NAMALWA (cell line): ENCODE results near the gene POLA2.
"Not testable (repeated sequence)": the region's sequence is repeated elsewhere in the genome, so short reads cannot be mapped to it uniquely, and the experiment has no call there.

Experiments
- DNase-seq: peaks from one replicate; pipeline ENCODE4 v3.0.0-alpha.2; 2015; ENCODE audit warnings: low spot score

The POLA2 gene, protein sequence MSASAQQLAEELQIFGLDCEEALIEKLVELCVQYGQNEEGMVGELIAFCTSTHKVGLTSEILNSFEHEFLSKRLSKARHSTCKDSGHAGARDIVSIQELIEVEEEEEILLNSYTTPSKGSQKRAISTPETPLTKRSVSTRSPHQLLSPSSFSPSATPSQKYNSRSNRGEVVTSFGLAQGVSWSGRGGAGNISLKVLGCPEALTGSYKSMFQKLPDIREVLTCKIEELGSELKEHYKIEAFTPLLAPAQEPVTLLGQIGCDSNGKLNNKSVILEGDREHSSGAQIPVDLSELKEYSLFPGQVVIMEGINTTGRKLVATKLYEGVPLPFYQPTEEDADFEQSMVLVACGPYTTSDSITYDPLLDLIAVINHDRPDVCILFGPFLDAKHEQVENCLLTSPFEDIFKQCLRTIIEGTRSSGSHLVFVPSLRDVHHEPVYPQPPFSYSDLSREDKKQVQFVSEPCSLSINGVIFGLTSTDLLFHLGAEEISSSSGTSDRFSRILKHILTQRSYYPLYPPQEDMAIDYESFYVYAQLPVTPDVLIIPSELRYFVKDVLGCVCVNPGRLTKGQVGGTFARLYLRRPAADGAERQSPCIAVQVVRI

DNA sequence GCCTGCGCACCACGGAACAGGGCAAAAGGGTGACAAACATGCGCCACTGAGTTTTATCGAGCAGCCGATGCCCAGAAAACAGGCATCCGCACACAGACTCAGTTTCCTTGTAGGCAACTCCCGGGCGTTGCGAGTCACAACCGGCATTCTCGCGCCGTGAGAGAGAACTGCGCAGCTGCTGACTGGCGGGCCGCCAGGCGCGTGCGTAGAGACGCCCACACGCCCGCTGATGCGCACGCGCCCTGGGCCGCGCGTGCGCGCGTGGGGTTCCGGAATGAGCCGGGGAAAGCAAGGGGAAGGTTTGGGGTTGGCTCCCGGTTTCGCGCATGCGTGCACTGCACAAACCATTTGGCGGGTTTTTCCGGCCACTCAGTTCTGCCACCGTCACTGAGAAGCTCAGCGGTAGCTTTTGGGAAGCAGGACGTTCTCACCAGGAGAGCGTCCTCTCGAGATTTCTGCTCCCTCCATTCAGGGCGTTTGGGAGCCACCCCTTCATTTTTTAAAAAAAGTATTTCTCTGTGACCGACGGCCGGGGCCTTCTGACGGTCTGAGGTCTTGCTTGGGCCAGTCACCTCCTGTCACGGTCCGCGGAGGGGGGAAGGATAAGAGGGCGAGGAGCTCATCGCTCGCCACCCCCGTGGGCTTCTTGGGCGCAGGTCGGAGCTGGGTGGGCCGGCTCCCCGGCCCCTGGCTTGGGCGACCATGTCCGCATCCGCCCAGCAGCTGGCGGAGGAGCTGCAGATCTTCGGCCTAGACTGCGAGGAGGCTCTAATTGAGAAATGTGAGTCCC, at the start of gene POLA2:
POLA2 (plus strand) TSS at position 372 of the 790 bp plus-strand sequence; CDS start at position 703, 331 bp downstream.
- peak; percentile 98 for DNase-seq

DNA sequence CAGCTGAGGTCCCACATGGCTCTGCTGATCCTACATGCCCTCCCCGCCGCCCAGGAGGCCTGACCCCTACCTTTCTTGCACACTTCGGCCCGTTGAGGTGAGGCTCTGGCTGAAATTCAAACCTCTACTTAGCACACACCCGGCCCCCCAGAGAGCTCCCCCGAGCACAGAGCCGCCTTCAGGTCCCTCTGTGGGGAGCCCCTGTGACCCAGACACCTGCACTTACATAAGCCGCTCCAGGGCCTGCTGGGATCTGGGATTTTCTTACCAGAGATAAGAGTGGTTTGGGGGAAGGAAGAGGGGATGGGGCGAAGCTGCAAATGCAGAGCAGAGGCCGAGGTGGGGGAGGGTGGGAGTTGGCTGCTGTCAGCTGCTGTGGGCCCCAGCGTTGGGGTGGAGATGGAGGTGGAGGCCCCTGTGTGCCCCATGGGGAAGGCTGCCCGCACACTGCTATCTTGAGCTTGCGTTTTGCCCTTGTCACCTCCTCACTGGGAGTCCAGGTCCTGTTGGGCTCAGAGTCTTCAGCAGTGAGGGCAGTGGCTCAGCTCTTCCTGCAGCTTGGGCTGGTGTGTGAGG, 49.4 kb upstream of the POLA2 start:
- no peak for DNase-seq

DNA sequence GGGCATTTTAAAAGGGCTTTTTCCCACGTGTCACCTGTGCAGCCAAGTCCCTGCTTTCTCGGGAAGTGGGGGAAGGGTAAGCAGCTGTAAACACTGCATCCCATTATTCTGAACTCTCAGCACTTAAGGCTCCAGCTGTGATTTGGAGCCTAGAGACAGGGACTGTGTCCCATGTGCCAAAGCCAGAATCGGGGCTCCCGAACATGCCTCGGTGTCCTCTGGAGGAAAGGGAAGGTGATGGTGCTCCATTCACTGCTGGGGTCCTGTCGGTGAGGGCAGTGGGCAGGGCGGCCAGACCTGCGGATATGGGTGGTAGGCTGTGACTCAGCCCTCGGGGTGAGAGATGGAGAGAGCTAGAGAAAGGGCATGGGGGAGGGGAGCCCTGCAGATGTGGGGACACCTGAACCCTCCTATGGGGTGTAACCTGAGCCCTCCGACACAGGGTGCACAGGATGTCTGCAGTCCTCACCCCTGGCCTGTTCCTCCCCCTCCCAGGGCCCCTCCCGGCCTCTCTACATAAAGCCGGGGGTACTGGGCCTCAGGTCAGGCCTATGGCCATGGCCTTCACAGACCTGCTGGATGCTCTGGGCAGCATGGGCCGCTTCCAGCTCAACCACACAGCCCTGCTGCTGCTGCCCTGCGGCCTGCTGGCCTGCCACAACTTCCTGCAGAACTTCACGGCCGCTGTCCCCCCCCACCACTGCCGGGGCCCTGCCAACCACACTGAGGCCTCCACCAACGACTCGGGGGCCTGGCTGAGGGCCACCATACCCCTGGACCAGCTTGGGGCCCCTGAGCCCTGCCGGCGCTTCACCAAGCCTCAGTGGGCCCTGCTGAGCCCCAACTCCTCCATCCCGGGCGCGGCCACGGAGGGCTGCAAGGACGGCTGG, 48.2 kb upstream of the POLA2 start:
- DNase-seq, result no peak

DNA sequence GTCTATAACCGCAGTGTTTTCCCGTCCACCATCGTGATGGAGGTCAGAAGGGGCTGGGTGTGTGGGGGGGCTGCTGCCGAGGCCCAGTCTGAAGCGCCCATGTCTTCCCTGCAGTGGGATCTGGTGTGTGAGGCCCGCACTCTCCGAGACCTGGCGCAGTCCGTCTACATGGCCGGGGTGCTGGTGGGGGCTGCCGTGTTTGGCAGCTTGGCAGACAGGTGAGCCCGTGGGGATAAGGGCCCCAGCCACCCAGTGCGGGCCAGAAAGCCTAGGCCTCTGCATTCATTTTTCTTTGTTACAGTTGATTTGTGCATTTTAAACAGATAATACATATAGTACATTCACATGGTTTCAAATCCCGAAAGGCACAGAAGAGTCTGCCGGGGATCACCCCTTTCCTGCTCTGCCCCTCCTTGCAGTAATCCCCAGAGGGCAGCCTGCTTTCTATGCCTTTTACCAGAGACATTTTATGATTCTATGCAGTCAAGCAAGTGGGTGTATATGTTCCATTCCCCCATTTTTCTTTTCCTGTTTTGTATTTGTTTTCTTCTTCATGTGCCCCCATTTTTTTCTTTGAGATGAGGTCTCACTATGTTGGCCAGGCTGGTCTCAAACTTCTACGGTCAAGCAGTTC, 47.4 kb upstream of the POLA2 start:
- DNase-seq, result no peak

DNA sequence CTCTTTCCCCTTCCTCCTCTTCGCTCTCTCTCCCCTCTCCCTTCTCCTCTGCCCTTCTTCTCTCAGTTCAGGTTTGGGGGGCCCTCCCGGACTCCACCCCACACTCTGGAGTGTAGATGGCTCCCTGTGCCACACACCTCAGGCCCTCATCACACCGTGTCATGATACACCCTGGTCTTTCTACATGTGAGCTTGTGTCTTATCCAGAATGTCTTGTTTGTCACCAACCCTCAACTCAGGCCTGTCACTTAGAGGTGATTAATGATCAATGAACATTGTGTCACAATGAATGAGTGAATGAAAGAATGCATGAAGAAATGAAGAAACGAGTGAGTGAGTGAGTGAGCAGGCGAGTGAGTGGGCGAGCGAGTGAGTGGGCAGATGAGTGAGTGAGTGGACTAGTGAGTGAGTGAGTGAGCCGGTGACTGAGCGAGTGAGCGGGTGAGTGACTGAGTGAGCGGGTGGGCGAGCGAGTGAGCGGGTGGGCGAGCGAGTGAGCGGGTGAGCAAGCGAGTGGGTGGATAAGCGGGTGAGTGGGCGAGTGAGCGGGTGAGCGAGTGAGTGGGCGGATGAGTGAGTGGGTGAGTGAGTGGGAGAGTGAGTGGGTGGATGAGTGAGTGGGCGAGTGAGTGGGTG, 46.2 kb upstream of the POLA2 start:
- peak; percentile 44 for DNase-seq

DNA sequence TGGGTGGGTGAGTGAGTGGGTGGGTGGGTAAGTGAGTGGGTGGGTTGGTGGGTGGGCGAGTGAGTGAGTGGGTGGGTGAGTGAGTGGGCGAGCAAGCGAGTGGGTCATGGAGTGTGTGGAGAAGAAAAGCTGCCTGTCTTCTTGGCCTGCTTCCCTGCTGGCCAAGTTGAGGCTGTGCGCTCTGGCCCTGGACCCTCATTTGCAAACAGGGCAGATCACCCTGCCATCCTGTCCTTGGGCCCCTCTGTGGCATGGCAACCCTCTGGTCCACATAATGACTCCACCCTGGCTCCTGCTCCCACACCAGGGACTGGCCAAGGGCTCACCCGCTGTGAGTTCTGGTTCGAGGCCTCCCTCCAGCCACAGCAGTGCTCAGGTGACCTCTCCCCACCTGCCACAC, 44.9 kb upstream of the POLA2 start:
- no peak for DNase-seq

DNA sequence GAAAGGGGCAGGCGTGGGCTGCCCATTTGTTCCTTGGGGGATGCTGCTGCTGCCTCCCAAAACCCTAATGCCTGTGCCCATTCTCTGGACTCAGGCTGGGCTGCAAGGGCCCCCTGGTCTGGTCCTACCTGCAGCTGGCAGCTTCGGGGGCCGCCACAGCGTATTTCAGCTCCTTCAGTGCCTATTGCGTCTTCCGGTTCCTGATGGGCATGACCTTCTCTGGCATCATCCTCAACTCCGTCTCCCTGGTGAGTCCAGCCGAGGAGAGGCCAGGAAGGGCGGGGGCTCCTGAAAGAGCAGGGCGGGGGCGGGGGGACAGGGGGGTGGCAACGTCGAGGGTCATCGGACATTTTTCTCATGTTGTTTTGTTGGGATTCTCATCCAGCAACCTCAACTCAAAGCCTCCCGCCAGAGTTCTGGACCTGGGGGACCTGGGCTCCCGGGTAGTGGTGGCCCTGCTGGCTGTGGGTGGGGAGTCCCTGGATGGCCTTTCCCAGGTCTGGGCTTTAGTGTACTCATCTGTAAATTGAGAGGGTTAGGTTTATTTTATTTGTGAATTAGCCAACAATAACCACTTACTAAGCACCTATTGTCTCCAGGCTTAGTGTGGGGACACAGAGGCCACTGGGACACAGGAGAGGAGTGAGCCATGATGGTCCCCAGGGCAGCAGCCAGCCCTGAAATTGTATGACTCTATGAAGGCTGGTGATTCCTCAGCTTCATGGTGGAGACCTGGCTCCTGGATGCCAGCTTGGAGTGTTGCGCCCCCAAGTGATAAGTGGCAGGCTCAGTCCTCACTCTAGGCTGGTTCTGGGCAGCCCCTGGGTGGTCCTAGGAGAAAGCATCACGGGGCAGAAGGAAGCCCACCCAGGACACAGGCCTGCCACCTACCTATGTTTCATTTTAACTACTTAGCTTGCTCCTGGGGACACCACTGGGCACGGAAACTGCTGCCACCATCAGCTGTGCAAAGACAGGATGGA, 44.0 kb upstream of the POLA2 start:
- no peak for DNase-seq

DNA sequence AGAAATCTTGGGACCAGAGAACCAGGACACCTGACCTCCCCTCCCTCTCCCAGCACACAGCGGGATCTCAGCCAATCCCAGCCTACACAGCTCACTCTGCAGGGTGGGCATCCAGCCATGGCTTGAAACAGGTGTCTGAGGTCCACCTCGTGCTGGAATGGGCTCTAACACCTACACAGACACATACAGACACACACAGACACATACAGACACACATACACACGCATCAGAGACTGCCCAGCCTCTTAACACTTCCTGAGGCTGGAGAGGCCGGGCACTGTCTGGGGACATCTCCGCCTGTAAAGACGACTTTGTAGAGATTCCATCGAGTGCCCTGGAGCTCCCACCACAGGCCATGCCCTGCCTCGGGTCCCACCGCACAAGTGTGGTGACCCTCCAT, 43.3 kb upstream of the POLA2 start:
- no peak for DNase-seq

DNA sequence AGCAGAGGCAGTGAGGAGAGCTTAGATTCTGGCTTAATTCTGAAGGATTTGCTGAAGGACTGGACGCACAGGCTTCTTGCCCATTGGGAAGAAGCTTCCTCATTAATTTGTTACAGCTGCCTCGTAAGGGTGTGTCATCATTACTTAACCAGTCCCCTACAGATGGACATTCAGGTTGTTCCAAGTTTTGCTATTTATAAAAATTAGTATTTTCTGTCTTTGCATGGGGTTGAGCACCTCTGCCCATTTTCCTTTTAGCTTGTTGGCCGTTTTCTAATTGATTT, 41.9 kb upstream of the POLA2 start:
- DNase-seq, result no peak

DNA sequence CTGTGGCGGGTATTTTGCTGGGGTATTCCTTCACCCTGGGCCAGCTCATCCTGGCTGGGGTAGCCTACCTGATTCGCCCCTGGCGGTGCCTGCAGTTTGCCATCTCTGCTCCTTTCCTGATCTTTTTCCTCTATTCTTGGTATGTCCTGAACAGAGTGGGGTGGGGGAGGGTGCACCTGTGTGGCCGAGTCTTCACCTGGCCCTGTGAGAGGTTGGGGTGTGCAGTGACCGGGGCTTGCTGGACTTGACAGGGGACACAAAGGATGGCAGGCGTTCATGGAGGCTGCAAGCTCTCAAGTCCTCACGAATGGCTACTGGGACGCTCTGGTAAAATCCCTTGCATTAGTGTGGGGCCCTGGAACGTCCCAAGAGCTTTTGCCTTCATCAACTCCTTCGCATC, 40.7 kb upstream of the POLA2 start:
- no peak for DNase-seq

DNA sequence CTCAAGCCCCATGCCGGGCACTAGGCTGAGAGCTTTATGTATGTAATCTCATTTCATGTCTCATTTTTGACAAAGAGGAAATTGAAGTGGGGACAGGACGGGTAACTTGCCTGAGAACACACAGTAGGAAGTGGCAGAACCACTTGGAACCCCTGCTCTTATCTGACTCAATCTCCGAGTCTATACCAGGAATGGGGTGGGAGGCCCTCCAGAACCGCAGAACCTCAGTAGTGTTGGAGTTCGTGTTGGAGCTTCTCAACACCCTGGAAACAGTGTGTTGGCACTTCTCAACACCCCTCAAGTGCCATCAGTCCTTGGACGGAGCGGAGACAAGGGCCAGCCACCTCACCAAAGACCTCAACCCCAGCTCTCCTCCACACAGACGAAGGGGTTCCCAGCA, 38.8 kb upstream of the POLA2 start:
- no peak for DNase-seq

DNA sequence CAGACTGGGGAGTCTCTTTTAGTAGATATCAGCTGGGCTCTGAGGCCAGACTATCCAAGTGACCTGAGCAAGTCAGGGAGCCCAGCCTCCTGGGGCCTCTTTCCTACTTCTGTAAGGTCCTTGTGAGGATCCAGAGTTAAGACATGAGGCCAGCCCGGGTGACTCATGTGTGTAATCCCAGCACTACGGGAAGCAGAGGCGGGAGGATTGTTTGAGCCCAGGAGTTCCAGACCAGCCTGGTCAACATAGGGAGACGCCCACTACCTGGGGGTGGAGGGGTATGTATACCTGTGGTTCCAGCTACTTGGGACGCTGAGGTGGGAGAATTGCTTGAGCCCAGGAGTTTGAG, 36.9 kb upstream of the POLA2 start:
- no peak for DNase-seq

DNA sequence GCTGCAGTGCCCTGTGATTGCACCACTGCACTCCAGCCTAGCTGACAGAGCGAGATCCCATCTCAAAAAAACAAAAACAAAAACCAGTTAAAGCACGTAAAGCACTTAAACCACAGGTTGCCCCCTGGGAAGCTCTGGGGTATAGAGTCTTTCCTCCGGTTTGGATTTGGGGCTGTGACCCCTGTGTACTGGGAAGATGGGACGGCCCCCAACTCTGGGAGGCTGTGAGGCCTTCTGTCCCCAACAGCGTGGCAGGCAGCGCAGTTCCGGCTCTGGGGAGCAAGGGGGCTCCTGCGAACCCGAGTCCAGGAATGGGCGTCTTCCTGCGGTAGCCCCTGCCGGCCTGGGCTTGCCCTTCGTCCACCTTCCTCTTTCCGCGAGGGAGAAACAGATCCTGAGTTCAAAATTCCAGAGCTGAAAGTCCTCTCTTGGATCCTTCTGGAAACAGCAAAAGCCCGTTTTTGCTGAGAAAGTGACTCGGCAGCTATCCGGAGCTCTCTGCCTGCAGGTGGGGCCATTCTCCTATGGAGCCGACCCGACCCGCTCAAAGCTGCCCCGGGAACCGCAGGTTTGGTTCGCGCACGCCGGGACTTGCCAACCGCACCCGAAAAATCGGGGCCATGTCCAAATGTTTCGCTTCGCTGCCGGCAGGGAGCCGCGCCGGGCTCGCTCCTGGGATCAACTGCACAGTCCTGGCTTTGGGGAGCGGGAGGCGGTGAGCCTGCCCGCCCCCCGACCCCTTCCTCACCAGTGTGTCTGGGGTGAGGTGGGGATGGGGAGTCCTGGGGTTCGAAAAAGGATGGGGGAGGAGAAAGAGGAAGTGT, 36.3 kb upstream of the POLA2 start:
- DNase-seq, result peak; percentile 54

DNA sequence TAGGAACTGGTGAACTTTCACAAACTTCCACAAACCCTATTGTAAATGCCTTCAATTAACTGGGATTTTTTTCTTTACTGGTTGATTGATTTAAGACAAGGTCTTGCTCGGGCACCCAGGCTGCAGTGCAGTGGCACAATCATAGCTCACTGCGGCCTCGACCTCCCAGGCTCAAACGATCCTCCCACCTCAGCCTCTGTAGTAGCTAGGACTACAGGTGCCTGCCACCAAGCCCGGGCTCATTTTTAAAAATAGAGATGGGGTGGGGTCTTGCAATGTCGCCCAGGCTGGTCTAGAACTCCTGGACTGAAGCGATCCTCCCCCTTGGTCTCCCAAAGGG, 35.7 kb upstream of the POLA2 start:
- no peak for DNase-seq

DNA sequence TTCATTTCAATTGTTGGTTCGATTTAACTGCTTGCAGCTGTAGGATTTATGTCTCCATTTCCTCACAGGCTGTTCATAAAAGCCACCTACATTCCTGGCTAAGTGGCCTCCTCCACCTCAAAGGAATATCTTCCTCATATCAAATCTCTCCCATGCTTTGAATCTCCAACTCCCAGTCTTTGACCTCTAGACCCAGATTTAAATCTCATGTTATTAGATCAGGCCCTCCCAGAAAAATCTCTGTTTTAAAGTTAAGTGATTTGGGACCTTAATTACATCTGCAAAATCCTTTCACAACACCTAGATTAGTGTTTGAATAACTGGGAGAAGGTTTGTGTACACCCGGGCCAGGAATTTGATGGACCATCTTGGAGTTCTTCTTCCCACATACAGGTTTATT, 33.9 kb upstream of the POLA2 start:
- no peak for DNase-seq

DNA sequence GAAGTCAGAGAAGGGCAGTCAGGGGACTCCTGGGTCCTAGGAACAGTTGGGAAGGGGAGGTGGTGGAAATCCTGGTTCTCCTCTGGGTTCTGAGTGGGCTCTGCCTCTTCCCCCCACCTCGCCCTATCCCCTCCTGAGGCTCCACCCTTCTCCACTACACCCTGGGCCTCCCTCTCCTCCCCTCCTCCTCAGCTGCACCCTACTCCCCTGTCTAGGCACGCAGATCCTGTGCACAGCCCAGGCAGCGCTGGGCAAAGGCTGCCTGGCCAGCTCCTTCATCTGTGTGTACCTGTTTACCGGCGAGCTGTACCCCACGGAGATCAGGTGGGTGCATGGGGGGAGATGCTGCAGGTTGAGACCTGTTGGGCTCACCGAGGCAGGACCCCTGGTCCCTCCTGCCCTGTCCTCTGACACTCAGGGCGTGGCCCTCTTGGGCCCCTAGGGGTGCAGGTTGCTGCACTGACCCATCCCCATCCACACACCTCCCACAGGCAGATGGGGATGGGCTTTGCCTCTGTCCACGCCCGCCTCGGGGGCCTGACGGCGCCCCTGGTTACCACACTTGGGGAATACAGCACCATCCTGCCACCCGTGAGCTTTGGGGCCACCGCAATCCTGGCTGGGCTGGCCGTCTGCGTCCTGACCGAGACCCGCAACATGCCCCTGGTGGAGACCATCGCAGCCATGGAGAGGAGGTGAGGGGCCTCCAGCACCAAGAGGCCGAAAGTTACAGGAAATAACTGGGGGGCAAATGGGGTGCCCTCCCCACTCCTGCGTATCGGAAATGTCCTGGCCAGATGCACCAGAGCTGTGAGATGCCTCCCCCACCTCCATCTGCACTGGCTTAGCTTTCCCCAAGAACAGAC, 25.3 kb upstream of the POLA2 start:
- no peak for DNase-seq

DNA sequence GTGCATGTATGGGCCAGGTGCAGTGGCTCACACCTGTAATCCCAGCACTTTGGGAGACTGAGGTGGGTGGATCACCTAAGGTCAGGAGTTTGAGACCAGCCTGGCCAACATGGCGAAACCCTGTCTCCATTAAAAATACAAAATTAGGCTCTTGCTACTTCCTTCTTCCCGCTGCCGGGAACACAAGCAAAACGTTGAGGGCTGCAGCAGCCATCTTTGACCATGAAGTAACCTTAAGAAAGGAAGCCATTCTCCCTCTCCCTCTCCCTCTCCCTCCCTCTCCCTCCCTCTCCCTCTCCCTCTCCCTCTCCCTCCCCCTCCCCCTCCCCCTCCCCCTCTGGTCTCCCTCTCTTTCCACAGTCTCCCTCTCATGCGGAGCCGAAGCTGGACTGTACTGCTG, 23.5 kb upstream of the POLA2 start:
- DNase-seq, result not testable (repeated sequence)

DNA sequence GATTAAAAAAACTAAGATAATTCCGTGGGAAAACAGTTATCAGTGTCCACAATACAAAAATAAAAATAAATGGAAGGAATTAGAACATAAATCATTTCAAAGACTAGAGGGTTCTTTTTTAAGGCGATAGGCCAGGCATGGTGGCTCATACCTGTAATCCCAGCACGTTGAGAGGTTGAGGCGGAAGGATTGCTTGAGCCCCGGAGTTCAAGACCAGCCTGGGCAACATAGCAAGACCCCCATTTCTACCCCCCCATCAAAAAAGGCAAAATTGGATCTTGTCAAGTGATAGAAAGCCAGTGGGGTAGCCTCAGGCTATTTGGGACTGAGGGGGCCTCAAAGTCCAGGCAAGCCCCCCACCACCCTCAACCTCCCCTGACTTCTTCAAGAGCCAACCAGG, 20.6 kb upstream of the POLA2 start:
- no peak for DNase-seq
